Measurements from ENCODE around the gene CTNNBIP1. TPM values are rescaled to one million over a fixed set of nuclear protein-coding genes. Genes with fewer than 3 reads are reported as not detected.

The CTNNBIP1 gene
- total RNA-seq, 4 donors from 2014 or later, result 58.0 to 99.3 (median 75.2) TPM

- Histone ChIP-seq H3K9me3 (no peaks in the 10 kb centered on the region), H3K27ac (peak overlapping the region; percentile 61 to 65 (median 62)), H3K4me3 (replicated peaks in 1 of 3) (no peak overlapping the region), H3K4me1 (peaks cover 21 to 29% of the 10 kb centered on the region in 2 donors), H3K27me3 (no peaks in the 10 kb centered on the region), H3K36me3 (no peaks in the 10 kb centered on the region)
- 62 to 70% methylated on average over 1 of the region's 1 CpG for WGBS, 2 donors
- DNase-seq, result no peak
- intact Hi-C loops (cut with DNase I), result no loop called here
- TF ChIP-seq CTCF (IDR thresholded peaks at IDR 0.05) (no peak), POLR2A (IDR thresholded peaks at IDR 0.05) (no peak)
Observed at GRCh38 chr1:9816199-9816598, 93.9 kb downstream of the CTNNBIP1 start.

- Histone ChIP-seq H3K9me3 (no peaks in the 10 kb centered on the region), H3K36me3 (no peaks in the 10 kb centered on the region), H3K27ac (peak overlapping the region; percentile 61 to 65 (median 62)), H3K4me1 (peaks cover 26 to 39% of the 10 kb centered on the region in 2 donors), H3K4me3 (replicated peaks in 1 of 3) (no peak overlapping the region), H3K27me3 (no peaks in the 10 kb centered on the region)
- no peak for TF ChIP-seq CTCF (IDR thresholded peaks at IDR 0.05)
- TF ChIP-seq POLR2A (IDR thresholded peaks at IDR 0.05), result no peak
- WGBS, 2 donors, result 36 to 40% methylated on average over 2 of the region's 2 CpGs
- DNase-seq, result no peak
- intact Hi-C loops (cut with DNase I), result no loop called here
Observed at GRCh38 chr1:9815150-9815549, 94.9 kb downstream of the CTNNBIP1 start.

- H3K27me3 ChIP-seq, result no peaks in the 10 kb centered on the region
- no peak overlapping the region for H3K4me3 ChIP-seq (replicated peaks in 1 of 3)
- peak overlapping the region; percentile 61 to 65 (median 62) for H3K27ac ChIP-seq
- DNase-seq, result no peak
- H3K9me3 ChIP-seq, result no peaks in the 10 kb centered on the region
- 89 to 90% methylated on average over 6 of the region's 6 CpGs for WGBS, 2 donors
- TF ChIP-seq CTCF (IDR thresholded peaks at IDR 0.05), result no peak
- TF ChIP-seq POLR2A (IDR thresholded peaks at IDR 0.05), result no peak
- H3K36me3 ChIP-seq, result no peaks in the 10 kb centered on the region
- peaks cover 28 to 42% of the 10 kb centered on the region in 2 donors for H3K4me1 ChIP-seq
- intact Hi-C loops (cut with DNase I), result no loop called here
Observed at GRCh38 chr1:9814619-9815018, 95.5 kb downstream of the CTNNBIP1 start.

- WGBS, 2 donors, result 66 to 87% methylated on average over 6 of the region's 6 CpGs
- no peak overlapping the region for H3K4me3 ChIP-seq (replicated peaks in 1 of 3)
- intact Hi-C loops (cut with DNase I), result no loop called here
- H3K27ac ChIP-seq, result peak overlapping the region; percentile 8 to 40 (median 21)
- DNase-seq, result no peak
- H3K27me3 ChIP-seq, result no peaks in the 10 kb centered on the region
- no peaks in the 10 kb centered on the region for H3K9me3 ChIP-seq
- TF ChIP-seq POLR2A (IDR thresholded peaks at IDR 0.05), result no peak
- no peak for TF ChIP-seq CTCF (IDR thresholded peaks at IDR 0.05)
- no peaks in the 10 kb centered on the region for H3K36me3 ChIP-seq
- peaks cover 47 to 74% of the 10 kb centered on the region in 2 donors for H3K4me1 ChIP-seq
Observed at GRCh38 chr1:9811239-9811966, 98.7 kb downstream of the CTNNBIP1 start.

GRCh38 chr1:9809100-9809510 is 101.0 kb downstream of the CTNNBIP1 start:
- Histone ChIP-seq H3K36me3 (no peaks in the 10 kb centered on the region), H3K27me3 (no peaks in the 10 kb centered on the region), H3K9me3 (no peaks in the 10 kb centered on the region), H3K4me3 (replicated peaks in 1 of 3) (no peak overlapping the region), H3K27ac (peak overlapping the region in 2 of 3 donors; percentile 61 to 68), H3K4me1 (peaks cover 53 to 75% of the 10 kb centered on the region in 2 donors)
- intact Hi-C loops (cut with DNase I), result no loop called here
- DNase-seq, result peak; percentile 62 to 71
- 31 to 67% methylated on average over 3 to 8 of the region's 8 CpGs for WGBS, 2 donors
- no peak for TF ChIP-seq POLR2A (IDR thresholded peaks at IDR 0.05)
- no peak for TF ChIP-seq CTCF (IDR thresholded peaks at IDR 0.05)
